ENCODE measurements around the gene KLC3. TPM values are rescaled to one million over a fixed set of nuclear protein-coding genes. Genes with fewer than 3 reads are reported as not detected.

The KLC3 gene
- total RNA-seq, result 1.8 TPM

GRCh38 chr19:45340232-45340898 lies at the start of gene KLC3:
TSS of gene KLC3 (plus strand) at chr19:45340750. CDS start at chr19:45345542, 4,792 bp downstream.

GRCh38 chr19:45322744-45323281 lies 17.7 kb upstream of the KLC3 start, which contains the start of gene CKM:
TSS of gene CKM (minus strand) at chr19:45322875. CDS start at chr19:45319713, 3,162 bp downstream.

GRCh38 chr19:45370410-45371204 lies 30.1 kb downstream of the KLC3 start, which contains the start of gene ERCC2:
TSS of gene ERCC2 (minus strand) at chr19:45370573. CDS start at chr19:45370540, 33 bp downstream.

Other genes starting within 250 kb of the KLC3 start
- gene PPP1R37, start 247.6 kb upstream of the KLC3 start, total RNA-seq, result 48.3 TPM
- gene NKPD1, start 179.8 kb upstream of the KLC3 start, total RNA-seq, result 0.60 TPM
- gene TRAPPC6A, start 162.5 kb upstream of the KLC3 start, total RNA-seq, result 13.2 TPM
- 7.8 TPM for gene BLOC1S3, start 162.0 kb upstream of the KLC3 start, total RNA-seq
- gene EXOC3L2, start 95.3 kb upstream of the KLC3 start, total RNA-seq, result 3.5 TPM
- gene MARK4, start 89.5 kb upstream of the KLC3 start, total RNA-seq, result 35.6 TPM
- gene CKM, start 17.9 kb upstream of the KLC3 start, total RNA-seq, result 122 TPM
- gene ERCC2, start 29.8 kb downstream of the KLC3 start, total RNA-seq, result 19.9 TPM
- 6.9 TPM for gene PPP1R13L, start 64.3 kb downstream of the KLC3 start, total RNA-seq
- gene POLR1G, start 65.9 kb downstream of the KLC3 start, total RNA-seq, result 5.7 TPM
- gene ERCC1, start 83.2 kb downstream of the KLC3 start, total RNA-seq, result 74.1 TPM
- 11.5 TPM for gene FOSB, start 127.2 kb downstream of the KLC3 start, total RNA-seq
- gene RTN2, start 156.3 kb downstream of the KLC3 start, total RNA-seq, result 29.7 TPM
- gene PPM1N, start 157.7 kb downstream of the KLC3 start, total RNA-seq, result 2.1 TPM
- 35.2 TPM for gene VASP, start 166.7 kb downstream of the KLC3 start, total RNA-seq
- gene OPA3, start 244.1 kb downstream of the KLC3 start, total RNA-seq, result 4.4 TPM

All from camera-type eye (tissue), 1 donor.